Measurements from ENCODE around the gene CPNE6. TPM values are rescaled to one million over a fixed set of nuclear protein-coding genes. Genes with fewer than 3 reads are reported as not detected.

The CPNE6 gene
- total and polyA plus RNA-seq, 4 donors, result 0.05 to 0.17 TPM; not detected in 2

- no peak for TF ChIP-seq HNF4G (IDR thresholded peaks at IDR 0.05)
- TF ChIP-seq ATF3 (IDR thresholded peaks at IDR 0.05), result no peak
Observed at GRCh38 chr14:24078146-24078545, 6.8 kb downstream of the CPNE6 start (continued).

GRCh38 chr14:24079491-24080141, 8.3 kb downstream of the CPNE6 start:
- DNase-seq (ENCODE audit: low spot score), result no peak
- H3K27me3 ChIP-seq (ENCODE audit: control insufficient read depth in 4 of 4, insufficient read depth in 4 of 4, low read length in 3 of 4), result no peaks in the 10 kb centered on the region
- 94% methylated on average over 9 of the region's 9 CpGs for WGBS
- no peak overlapping the region for H3K9ac ChIP-seq (ENCODE audit: low read depth in 1 of 2, low read length in 2 of 2)
- peaks cover 9 to 40% (median 30%) of the 10 kb centered on the region in 4 donors for H3K4me1 ChIP-seq (ENCODE audit: control insufficient read depth in 4 of 4, insufficient read depth in 4 of 4, low read length in 3 of 4)
- no peaks in the 10 kb centered on the region for H3K36me3 ChIP-seq (ENCODE audit: control insufficient read depth in 4 of 4, insufficient read depth in 3 of 4, low read depth in 1 of 4, low read length in 3 of 4)
- no peak overlapping the region for H3K4me3 ChIP-seq (ENCODE audit: low read depth in 1 of 3, low read length in 3 of 3)
- TF ChIP-seq ATF3 (IDR thresholded peaks at IDR 0.05) (no peak), RXRA (IDR thresholded peaks at IDR 0.05) (no peak), MAX (IDR thresholded peaks at IDR 0.05) (no peak), GABPA (IDR thresholded peaks at IDR 0.05 in 1 of 2, conservative IDR thresholded peaks at IDR 0.05 in 1 of 2) (no peak), CTCF (IDR thresholded peaks at IDR 0.05; ENCODE audit: low read depth, low read length, missing input control) (no peak), YY1 (IDR thresholded peaks at IDR 0.05) (no peak), FOXA1 (IDR thresholded peaks at IDR 0.05) (no peak), HNF4G (IDR thresholded peaks at IDR 0.05) (no peak), REST (IDR thresholded peaks at IDR 0.05) (no peak), ZBTB33 (IDR thresholded peaks at IDR 0.05) (no peak), SP1 (IDR thresholded peaks at IDR 0.05) (no peak), HNF4A (conservative IDR thresholded peaks at IDR 0.05) (no peak), NR2F2 (IDR thresholded peaks at IDR 0.05) (no peak), EGR1 (IDR thresholded peaks at IDR 0.05; ENCODE audit: low read depth in 2 of 2) (no peak), JUND (IDR thresholded peaks at IDR 0.05) (no peak), FOXA2 (IDR thresholded peaks at IDR 0.05) (no peak), RAD21 (IDR thresholded peaks at IDR 0.05) (no peak), TAF1 (conservative IDR thresholded peaks at IDR 0.05) (no peak)
- H3K9me3 ChIP-seq (ENCODE audit: control insufficient read depth in 4 of 4, low read length in 3 of 4), result no peaks in the 10 kb centered on the region
- no peak overlapping the region for H3K27ac ChIP-seq (ENCODE audit: low read depth in 1 of 2, low read length in 2 of 2)
